HT-29 (cell line): ENCODE measurements around the gene LRRC3B. TPM values are rescaled to one million over a fixed set of nuclear protein-coding genes. Genes with fewer than 3 reads are reported as not detected.
"Not testable (repeated sequence)": the region's sequence is repeated elsewhere in the genome, so short reads cannot be mapped to it uniquely, and the experiment has no call there.

Source experiments
- DNase-seq: peaks from one replicate; pipeline ENCODE4 v3.0.0-alpha.2; 2015; ENCODE audit warnings: low spot score
- total RNA-seq: library from RNA; depleted of rRNA; stranded (reverse); fragments of >200 nt; shearing (Covaris generic); gene quantifications from 2 replicates; pipeline ENCODE4 v1.2.3, GENCODE V29; 2014; rRNA removed

Gene LRRC3B, protein sequence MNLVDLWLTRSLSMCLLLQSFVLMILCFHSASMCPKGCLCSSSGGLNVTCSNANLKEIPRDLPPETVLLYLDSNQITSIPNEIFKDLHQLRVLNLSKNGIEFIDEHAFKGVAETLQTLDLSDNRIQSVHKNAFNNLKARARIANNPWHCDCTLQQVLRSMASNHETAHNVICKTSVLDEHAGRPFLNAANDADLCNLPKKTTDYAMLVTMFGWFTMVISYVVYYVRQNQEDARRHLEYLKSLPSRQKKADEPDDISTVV
- total RNA-seq: not detected in 2 replicates

DNA sequence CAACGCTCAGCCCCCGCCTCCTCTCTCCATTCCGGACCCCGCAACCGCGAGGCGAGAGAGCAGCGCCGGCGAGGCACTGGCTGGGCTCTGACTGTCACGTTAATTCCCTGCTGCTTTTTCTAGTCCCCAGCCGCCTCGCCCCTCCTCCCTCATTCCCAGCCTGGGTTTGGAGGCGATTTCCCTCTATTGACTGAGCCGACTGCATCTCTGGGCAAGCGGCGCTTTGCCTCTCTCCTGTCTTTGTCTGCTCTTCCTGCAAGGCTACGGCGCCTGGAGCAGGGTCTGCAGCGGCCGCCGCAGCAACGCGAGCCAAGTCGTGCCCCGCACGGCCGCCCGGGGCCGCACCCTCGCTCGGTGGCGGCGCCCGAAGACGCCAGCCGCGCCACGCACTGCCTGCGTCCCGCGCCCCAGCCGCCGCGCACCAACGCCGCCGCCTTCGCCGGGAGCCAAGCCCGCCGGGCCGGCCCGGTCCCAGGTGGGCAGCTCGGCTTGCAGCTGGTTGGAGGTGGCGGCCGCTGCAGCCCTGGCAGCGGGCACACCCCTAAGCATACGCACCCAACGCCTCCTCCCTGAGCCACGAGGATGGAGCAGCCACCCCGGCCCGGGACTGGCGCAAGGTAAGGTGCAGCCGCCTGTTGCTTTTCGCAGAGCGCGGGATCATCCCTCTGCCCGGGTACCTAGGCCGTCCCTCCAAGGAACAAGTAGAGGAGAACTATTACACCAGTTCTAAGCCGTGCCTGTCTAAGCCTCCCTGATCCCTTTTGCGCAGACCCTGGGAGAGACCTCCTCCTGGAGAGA, at the start of gene LRRC3B:
Gene LRRC3B (plus strand): TSS at position 152 of the 798 bp plus-strand sequence. CDS start 86,901 bp downstream, outside the sequence.
- no peak for DNase-seq

GRCh38 chr3:26574766-26575165, 47.8 kb upstream of the LRRC3B start:
- DNase-seq: no peak

- no peak for DNase-seq
These were observed 43.5 kb upstream of the LRRC3B start for GRCh38 chr3:26579116-26579515.

DNA sequence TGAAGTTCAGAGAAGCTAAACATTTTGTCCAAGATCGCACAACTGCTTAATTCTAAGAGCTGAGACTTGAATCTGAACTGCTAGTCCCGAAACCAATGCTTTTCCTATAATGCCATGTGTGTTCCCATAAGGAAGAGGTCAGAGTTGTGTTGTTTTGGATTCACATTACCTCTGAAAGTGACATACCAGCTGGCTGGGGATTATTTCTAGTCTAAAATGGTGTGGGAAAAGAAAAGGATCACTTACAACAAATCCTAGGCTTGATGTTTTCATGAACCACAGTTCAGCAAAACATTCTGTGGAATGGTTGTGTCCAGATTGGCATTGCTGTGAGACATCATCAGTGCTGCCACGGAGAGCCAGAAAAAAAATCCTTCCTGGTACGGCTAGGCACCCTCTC, 35.0 kb upstream of the LRRC3B start:
- DNase-seq: no peak

DNA sequence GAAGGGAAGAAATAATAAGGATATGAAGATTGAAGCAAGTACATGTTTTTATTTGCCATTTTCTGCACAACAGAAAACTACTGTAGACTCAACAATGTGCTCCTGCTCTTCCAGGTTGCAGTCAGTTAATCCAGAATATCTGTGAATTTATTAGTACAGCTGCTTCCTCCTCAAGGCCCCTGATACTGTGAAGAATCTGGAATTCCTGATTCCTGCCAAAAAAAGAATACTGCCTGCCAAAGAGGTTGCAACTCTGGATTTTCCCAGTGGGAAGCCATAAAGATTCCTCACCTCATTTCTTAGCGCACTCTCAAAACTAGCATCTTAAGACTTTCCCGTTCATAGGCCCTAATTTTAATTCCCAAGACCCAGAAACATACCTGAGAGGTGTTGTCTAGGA, 33.6 kb upstream of the LRRC3B start:
- DNase-seq: no peak

DNA sequence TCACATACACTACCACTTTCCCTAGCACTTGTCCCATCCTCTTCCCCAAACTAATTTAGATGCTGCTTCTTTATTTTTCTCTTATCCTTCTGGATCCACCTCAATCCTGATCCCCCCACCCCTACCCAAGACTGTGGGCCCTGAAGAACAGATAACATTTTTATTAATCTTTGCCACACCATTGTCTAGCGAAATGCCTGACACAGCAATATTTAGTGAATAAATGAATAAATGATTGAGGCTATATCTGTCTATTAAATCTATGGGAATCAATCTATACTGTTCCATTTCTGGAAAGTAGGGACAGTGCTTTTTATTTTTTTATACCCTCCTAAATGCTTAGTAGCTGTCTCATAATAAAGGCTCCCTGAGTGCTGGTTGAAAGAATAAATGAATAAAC, 32.9 kb upstream of the LRRC3B start:
- DNase-seq: no peak

GRCh38 chr3:26590919-26591484, 31.6 kb upstream of the LRRC3B start:
- peak; percentile 8 for DNase-seq

DNA sequence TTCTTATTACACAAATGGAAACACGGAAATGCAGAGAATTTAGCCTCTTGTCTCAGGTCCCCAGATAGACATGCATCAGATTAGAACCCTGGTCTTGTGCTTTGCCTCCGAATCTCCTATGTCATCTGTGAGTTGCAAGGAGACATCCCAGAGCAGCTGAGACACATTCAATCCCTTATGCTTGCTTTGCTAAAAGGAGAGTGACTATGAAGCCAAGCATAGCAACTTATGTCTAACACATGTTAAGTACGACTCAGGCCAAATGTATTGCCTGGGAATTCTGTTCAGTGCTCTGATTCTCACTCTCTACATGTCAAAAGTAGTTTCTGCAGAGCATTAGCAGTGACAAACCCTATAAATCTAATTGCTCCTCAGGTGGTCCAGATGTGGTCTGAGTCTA, 30.6 kb upstream of the LRRC3B start:
- DNase-seq: no peak

DNA sequence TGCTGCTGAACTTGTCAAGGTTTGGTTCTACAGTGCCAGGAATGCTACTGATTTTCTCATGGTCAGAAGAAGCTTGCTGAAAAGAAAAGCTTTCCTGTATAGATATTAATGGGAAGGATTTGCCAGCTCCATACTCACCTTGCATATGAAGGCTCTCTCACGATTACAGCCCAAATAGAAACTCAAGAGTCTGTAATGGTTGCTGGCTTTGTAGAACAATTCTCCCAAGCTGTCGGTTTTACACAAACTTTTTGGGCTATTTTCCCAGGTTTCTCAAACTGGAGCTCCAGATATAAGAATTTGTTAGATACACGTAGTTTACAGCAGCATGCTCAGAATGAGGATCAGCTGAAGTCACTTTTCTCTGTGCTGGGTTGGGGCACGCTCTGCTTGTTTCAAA, 30.1 kb upstream of the LRRC3B start:
- DNase-seq: no peak

- no peak for DNase-seq
These were observed 26.2 kb upstream of the LRRC3B start for GRCh38 chr3:26596335-26596734.

DNA sequence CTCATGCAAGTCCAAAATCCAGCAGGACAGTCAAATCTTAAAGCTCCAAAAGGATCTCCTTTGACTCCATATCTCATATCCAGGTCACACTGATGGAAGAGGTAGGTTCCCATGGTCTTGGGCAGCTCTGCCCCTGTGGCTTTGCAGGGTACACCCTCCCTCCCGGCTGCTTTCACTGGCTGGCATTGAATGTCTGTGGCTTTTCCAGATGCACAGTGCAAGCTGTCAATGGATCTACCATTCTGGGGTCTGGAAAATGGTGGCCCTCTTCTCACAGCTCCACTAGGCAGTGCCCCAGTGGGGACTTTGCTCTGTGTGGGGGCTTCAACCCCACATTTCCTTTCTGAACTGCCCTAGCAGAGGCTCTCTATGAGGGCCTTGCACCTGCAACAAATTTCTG, 19.3 kb upstream of the LRRC3B start:
- DNase-seq: not testable (repeated sequence)

GRCh38 chr3:26603771-26604170, 18.8 kb upstream of the LRRC3B start:
- not testable (repeated sequence) for DNase-seq

DNA sequence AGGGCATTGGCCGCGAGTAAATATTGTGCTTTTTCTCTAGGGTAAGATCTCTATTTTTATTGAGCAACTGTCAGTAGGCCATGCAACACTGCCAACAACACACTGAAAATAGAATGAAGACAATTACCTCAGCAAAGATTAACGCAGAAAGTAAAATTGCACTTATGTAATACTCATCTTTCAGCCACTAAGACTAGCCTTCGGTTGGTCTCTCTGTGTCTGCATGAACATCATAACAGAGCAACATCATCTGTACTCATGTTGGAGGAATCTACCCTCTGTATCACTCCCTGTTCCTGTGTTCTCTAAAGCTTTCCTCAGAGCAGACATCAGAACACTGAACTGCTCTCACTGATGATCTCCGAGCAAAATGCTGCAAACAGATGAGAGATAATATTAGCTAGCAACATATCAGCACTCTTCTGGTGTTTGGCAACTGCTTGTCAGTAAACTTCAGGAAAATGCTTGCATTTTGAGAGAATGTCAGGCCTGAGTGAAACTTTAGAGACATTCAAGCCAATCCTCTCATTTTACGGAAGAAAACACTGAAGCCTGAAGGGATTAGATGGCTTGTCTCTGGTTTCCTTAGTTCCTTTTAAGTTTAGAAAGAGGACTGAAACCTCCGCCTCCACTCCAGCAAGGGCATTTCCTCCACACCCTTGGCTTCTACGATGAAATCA, 8.4 kb upstream of the LRRC3B start:
- DNase-seq: no peak

GRCh38 chr3:26621176-26621575, 1.4 kb upstream of the LRRC3B start:
- no peak for DNase-seq

DNA sequence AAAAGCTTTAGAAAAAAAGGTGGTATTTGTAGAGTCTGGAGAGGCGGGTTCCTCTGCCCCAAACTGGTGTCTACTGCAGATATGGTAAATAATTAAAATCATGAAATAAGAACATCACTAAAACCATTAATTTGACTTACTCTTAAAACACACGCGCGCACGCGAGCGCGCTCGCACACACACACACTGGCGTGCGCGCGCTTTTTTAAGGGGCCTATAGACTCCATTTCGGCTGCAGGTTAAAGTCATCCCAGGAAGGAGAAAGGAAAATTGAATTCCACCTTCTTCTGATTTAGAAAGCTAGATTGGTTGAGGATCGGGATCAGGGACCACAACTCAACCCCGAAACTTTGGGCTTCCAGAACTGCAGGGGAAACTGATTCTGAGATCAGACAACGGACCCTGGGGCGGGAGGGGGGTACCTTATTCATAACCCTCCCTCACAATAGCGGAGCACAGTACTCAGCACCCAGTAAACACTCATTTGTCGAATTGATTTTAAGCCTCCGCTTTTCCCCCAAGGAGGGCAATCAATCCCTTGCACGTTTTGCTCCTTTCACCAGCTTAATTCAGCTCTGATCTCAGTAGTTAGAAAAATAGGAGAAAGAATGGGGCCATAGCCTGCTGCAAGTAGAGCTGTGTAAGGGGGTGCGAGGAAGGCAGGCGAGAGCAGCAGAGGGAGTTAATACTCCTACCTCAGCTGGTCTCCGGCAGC, 509 bp upstream of the LRRC3B start:
- DNase-seq: no peak

DNA sequence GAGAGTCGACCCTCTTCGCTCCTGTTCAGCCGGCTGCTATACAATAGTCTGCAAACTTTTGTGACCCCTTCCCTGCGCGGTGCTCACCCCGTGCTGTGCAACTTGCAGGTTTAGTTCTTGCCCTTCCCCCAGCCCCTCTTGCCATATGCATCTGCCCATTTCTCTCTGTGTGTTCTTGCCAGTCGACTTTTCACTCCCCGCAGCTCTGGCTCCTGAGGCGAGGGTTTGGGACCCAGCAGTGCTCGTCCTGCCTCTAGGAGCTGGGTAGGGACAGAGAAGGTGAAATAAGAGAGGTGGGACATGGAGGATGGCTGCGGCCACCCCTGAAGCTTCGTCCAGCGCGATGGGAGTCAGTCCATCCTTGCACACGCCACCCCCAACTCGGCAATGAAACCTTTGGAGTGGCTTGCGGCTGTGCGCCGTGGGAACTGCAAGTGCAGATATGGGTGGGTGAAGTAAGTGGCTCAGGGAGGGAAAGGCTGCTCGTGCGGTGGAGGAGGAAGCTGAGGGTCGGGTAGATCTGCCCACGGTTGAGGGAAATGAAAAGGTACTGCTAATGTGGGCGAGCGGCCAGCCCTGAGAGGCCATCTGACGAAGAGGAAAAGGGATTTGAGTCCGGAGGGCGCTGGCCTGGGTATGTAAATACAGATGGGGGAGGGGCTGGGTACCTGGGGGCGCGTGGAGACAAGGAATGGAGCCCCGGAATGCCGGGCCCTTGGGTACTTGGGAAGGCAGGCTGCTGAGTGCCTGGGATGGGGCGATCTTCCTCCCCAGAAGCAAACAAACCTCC, 1.0 kb downstream of the LRRC3B start:
- no peak for DNase-seq

DNA sequence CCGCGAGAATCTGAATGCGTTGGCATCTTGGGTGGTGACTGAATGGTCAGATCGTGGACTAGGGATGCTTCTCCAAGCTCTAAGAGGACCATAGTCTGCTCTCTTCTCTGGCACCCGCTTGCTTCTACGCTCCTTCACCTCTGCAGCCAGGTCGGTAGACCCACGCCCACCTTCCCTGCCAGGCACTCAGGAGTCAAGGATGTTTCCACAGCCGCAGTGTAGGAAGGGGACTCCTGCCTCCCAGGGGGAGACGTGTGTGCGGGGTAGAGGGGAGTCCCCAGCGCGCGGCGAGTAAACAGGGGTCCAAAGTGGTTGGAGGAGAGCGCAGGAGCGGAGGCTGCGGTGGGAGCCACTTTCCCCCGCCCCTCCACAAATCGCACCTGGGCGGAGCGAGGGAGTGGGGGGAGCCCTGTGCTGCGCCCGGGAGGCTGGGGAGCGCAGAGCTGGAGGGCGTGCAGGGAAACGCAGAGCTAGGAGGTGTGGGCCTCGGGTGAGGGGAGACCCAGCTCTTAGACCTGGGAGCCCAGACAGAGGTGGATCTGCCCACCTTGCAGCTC, 1.7 kb downstream of the LRRC3B start:
- DNase-seq: no peak

DNA sequence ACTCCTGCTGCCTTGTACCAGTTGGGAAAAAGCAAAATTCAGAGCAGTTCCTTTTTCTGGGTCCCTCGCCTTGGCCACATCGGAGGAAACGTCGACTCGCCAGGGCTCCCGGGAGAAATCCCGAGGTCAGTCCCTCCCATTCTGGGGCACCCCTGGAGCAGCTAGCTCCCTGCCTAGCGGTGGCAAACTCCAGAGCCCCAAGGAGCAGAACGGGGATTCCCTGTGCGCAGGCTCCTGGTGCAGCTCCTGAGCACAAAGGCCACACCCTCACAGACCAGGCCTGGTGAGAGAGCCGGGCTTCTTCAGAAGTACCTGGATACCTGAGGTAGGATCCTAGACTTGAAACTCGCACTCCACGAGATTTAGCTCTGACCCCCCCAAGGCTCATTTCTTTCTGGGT, 2.6 kb downstream of the LRRC3B start:
- no peak for DNase-seq

- DNase-seq: no peak
These were observed 4.5 kb downstream of the LRRC3B start for GRCh38 chr3:26627080-26627479.

DNA sequence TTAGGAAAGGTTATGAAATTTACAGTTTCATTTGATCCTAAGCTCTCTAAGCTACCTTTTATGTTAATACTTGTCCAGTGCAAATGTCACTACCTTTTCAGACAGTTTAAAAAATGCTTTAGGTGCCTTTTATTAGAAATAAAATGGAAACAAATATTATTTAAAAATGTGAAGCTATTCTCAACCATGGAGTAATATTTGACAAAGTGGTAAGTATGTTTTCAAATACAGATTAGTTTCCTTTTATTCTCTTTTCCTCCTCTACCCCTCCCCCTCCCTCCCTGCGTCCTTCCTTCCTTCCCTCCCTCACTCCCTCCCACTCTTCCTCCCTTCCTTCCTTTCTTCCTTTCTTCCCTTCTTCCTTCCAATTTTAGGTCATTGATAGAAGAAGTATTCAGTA, 6.3 kb downstream of the LRRC3B start:
- no peak for DNase-seq
